GM03348 (cell line): ENCODE measurements around the gene SLCO3A1.

Experiments used
- DNase-seq: peaks from one replicate; pipeline ENCODE4 v3.0.0; 2012; ENCODE audit warnings: low spot score

Gene SLCO3A1

DNA sequence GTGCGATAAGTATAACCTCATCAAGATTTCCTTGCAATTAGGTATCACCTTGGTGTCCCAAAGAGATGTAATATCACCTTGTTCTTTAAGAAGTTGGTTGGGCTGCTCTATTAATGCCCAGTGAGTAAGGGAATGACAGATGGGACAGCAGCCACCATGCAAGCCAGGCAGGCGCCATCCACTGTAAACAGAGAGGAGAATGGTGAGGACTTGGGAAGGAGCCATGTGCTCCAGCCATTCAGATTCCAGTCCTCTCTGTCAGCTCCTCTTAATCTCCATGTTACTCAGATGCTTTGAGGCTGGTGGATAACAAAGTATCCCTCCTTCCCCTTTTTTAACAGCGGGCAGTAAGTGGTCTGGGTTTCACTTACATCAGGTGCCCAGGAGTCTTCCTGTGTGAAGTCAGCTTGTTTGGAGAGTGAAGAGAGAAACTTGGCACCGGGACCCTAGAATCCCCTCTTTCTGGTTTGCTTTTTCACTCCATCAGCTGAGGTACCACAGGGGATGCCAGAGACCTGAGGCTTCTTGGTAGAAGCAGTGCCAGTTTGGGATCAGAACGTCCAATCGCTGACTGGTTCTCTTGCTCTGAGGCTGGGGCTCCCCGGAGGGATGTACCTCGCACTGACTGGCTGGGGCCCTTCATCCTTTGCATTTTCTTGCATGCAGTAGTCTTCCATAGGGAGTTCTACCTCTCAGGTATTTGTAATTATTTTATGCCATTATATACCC is 29.5 kb downstream of the SLCO3A1 start:
- DNase-seq: no peak

DNA sequence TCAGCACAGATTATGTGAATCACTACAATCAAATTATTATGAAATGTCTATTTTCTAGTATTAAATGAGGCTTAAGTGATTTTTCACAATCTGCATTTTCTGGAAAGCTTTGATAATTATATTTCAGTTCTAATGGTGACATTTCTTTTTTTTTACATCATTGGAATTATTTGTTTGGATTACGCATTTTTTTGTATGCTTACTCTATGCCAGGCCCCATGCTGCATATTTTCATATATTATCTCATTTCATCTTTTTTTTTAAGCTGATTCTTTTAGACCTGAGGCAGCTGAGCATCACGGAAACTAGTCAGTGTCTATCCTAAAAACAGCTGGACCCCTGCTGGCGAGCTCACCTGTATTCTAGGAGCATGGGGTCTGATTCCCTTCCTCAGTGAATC is 31.1 kb downstream of the SLCO3A1 start:
- DNase-seq: no peak

DNA sequence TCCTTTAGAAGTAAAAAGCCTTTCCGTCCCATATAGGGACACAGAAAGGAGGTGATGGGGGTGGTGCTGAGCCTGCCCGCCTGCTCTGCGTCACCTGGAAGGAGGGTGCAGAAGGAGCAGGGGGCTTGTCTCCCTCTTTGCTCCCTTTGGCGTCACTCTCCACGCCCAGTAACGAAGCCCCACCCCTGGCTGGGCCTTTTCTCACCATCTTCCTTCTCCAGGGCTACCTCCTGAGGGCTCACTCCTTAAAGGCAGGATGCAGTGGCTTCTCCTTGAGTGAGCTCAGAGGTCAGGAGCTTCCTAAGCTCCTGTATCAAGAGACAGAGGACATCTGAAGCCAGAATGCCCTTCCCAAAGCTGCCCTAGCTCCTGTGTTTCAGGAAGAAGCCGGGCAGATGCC is 31.5 kb downstream of the SLCO3A1 start:
- no peak for DNase-seq

DNA sequence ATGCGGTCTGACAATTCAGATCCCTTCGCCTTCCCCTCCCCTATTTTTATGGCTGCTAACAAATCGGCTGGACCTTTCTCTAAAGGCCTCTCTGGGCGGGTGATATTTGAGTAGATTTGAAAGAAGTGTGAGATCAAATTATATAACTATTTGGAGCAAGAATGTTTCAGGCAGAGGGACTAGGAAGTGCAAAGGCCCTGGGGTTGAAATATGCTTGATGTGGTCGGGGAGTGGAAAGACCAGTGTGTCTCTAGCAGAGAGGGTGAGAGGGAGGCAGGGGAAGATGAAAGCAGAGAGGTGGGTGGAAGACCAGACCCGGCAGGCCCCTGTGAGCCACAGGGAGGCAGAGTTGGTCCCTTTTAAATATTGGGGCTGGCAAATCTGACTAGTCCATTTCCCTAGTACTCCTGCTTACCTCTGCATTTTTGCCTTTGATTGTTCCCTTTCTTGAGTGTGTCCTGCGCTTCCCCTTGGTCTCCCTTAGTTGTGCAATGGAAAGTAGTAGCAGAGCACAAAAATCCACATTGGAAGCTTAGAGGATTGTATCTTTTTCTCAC is 32.3 kb downstream of the SLCO3A1 start:
- no peak for DNase-seq

DNA sequence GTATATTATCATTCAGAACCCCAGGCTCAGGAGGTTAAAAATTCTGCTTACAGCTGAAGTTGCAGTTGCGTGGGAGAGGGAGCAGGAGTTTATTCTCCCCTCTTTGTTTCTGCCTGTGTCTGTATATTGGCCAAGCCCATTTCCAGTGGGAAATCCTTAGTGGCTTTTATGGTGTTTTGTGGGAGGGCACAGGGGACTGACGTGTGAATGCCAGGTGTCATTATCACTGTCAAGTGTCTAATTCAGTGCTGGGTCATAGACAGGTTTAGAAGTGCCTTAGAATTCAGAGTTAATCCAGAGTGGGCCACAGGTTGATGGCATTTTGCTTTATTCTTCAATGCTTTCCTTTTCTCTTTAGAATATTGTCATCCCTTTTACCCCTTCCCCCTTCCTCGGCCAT is 33.4 kb downstream of the SLCO3A1 start:
- no peak for DNase-seq

DNA sequence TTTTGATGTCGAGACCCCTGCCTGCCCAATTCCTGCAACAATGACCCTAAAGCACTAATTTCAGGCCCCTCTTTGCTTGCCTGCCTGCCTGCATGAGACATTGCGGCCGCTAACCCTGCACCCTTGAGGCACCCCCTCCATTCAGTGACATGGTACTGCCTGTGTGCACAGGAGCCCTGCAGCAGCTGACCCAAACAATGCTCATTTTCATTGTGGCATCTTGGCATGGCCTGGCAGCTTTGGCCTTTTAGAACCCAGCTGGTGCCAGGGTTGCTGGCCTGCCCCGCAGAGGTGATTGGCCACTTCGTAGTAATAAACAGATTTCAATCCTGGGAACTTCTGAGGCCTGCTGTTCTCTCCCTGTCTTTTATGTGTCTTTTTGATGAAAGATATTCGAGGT is 33.8 kb downstream of the SLCO3A1 start:
- no peak for DNase-seq

DNA sequence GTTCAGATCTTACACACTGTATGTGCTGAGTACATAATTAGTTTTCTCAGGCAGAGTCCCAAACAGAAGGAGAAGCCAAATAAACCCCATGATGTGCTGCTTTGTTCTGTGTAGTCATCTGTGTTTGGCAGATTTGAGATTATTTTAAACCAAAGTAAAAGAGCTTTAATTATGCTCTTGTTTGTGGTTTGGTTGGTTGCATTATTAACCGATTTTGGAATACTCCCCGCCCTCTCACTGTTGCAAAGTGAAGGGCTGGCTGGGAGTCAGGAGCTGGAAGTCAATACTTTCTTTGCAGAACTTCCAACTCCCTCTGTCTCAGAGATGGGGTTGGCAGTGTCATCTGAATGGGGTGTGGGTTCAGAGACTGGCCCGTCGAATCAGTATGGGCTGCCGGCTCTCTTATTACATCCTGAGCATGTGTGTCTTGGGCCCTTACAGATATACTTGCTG is 34.4 kb downstream of the SLCO3A1 start:
- DNase-seq: peak; percentile 21

DNA sequence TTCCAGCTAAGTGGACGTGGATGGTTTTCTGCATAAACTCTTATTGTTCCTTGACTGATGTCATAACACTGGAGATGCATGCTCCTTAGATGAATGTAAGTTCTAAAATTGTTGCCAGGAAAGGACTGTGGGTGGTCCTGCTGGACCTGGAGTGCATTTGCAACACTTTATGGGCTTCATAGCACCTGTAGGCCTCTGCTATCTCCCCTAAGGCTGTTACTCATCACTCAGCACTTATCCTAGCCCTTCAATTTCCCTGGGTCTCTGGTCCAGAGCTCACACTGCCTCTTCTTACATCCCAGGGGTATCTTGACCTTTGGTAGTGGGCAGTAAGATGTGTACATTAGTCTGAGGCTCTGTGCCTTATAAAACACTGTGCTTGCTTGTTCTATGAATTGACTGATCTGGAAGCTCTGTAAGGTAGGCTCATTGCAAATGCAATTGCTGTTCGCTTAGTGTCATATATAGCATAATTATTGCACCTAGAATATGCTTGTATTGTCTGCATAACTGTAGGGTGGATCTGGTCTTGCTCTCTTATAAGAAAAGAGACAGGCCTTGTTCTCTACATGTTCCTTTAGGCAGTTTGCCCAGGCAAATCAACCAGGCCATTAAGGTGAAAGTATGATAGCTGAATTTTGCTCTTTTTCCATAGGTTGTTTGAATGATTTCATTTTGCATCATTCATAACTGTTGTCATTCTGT is 35.8 kb downstream of the SLCO3A1 start:
- DNase-seq: no peak

DNA sequence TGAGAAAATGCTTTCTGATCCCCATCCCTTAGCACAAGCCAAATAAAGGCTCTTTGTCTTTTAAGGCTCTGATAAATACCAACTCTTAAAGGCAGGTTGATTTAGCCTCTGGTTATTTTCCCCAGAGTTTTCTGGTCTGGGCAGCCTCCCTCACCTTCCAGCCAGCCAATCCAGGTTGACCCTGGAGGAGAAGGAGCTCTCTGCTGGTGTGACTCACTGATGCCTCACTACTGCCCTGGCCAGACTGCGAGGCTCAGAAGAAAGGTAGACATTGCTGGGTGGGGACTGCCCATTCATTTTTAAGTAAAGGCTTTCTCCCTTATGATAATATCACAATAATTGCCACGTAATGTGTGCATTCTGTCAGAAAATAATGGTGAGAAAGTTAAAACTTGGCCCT is 37.1 kb downstream of the SLCO3A1 start:
- DNase-seq: peak; percentile 36

DNA sequence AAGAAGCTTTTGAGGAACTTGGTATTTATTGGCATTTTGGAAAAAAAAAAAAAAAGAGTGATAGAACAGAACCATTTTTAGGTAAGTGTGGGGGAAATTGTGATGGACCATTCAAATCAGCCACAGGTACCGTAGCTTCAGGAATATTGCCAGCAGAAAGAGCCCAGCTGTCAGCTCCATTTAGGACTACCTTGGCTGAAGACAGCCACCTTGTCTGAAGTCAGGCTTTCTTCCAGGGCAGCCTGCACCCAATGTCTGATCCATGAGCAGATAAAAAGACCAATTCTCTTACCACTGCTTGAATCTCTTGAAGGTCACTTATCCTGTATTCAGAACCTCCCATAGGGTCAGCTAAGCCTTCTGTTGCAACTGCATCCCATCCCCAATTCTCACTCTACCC is 37.6 kb downstream of the SLCO3A1 start:
- DNase-seq: no peak

DNA sequence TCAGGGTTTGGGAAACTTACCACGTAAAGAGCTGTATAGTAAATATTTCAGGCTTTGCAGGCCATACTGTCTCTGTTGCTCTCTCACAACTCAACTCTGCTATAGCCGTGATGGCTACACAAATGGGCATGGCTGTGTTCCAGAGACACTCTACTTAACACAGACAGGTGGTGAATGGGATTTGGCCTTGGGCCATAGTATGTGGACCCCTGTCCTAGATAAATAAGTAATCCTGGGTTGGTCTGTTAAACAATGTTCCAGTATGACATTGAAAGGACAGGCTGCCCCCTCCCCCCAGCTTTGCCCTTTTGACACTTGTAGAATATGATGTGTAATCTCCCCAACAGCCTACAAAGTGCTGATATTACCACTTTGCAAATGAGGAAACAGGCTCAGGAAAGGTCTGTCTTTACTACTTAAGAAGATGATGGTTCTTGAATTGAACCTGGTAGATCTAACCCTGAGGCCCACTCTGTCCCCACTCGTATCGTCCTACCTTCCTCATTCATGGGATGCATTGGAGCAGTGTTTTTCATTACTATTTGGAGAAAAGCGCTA is 38.4 kb downstream of the SLCO3A1 start:
- DNase-seq: no peak

DNA sequence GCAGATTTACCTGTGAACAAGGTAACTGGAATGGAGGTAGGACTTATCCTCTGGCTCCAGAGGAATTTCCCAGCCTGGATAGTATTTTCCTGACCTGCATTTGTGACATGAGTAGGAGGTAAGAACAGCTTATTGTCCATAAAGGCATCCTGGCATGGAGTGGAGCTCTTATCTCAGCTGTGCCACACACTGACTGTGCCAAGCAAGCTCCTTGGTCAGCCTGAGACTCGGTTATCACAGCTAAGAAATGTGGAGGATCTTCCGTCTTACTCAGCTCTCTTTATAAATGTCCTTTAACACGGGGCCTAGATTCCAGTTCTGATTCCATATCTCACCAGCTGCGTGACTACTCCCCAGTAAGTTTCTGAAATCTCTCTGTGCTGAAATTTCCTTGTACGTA is 38.9 kb downstream of the SLCO3A1 start:
- DNase-seq: no peak

DNA sequence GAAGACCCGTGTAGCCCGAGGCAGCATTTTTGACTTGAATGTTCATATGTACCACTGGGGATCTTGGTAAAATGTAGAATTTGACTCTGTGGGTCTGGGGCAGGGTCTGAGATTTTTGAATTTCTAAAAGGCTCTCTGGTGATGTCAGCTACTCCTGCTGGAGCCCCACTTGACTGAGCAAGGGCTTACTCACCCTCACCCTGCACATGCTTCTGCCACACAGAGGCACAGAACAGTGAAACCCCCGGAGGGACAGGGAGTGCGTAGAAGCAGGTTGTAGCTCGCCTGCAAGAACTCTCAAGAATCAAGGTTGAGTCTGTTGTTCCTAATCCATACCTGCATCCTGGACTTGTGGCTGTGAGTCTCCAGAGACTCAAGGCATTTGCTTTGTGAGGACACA is 41.1 kb downstream of the SLCO3A1 start:
- DNase-seq: no peak

DNA sequence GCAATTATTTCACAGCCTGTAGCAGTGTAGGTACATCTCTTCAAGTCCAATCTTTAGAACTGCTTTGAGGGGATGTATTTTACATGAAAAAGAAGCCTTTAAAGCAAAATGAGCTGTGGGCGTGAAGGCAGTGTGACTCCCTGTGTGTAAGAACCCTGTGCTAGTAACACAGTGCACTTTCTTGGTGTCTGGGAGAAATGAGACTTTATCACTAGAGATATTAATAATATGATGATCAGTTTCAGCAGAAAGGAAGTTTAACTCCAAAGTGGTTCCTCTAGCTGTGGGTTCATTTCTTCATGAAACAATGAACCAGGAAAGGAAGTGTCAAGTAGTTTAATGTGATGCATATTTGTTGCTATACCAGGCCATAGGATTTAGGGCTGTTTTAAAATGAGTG is 41.5 kb downstream of the SLCO3A1 start:
- DNase-seq: no peak

DNA sequence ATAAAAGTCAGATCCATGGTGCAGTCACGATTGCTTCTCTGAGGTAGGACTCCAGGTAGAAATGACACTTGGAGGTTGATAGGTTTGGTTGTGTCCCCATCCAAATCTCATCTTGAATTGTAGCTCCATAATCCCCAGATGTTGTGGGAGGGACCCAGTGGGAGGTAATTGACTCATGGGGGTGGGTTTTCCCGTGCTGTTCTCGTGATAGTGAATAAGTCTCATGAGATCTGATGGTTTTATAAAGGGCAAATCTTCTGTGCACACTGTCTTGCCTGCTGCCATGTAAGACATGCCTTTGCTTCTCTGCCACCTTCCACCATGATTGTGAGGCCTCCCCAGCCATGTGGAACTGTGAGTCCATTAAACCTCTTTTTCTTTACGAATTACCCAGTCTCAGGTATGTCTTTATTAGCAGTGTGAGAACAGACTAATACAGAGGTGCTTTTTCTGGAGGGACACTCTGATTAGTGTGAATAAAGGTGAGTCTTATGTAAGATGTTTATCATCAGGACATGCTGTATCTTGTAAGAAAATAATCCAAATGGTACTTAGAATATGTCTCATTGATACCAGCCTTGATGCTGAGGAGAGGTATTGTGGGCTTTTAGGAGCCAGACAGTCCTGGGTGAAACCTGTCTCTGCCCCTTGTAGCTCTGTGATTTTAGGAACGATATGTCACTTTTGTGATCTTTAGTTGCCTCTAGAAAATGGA is 43.0 kb downstream of the SLCO3A1 start:
- no peak for DNase-seq

DNA sequence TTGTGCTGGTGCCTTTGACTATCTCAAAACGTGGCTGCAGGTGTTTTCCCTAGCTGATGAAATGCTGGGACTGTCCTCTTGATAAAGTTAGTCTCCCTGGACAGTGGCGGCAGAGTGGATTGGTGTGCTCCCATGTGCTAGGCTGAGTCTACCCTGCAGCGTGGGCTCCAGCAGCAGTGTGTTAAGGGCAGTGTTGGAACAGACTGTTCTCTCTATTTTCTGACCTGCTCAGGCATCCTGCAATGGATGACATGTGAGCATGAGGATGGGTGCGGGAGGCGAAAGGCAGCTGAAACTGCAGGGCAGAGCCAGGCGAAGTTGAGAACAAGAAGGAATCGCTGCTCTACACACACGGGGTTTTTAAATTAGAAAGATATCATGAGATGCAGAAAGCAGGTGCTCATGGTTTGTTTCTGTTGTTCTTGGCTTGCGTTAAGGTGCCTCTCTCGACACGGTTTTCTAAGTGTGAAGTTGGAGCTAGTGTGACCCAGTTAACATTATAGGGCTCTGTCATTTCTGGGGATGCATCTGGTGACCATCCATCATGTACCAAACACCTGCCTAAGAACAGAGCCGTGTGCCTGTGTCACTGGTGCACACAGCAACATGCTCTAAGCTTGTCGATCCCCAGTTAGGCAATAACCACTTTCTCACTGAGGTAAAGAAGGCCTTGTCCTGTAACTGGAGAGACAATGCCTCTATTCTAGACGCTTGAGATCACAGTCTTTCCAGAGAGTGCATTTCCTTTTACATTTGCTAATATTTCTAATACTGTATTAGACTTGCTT is 44.3 kb downstream of the SLCO3A1 start:
- no peak for DNase-seq

DNA sequence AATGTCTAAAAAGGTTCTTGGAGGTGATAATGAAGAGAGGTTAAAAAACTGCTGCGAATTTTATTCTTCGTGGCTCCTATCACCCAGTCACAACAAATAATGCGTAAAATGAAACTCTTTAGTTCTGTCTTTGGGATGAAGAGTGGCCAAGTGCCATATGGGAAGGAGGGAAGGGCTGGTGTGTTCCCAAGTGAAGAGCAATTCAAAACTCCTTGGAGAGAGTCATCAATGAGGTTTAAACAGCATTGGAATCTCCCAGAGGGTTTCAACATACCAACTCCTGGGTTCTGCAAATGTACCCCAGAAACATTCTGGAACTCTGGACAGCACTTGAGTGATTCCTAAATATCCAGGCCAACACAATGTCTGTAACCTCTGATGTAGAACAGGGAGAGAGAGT is 45.3 kb downstream of the SLCO3A1 start:
- DNase-seq: no peak

DNA sequence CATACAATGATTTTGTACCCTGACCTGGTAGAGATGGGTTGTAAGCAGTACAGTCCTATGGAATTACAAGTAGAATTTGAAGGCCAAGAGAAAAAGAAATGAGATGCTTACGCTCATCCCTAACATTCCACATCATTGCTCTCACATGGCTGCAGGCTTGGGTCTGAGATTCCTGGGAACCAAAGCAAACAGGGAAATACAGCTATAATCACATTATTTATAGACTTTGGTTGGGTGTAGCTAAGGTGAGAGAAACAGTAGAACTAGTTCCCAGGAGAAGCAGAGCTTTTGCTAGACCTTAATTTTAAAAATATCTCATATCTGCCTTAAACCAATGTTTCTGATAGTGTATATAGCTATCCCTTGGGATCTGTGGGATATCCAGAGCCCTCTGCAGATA is 51.4 kb downstream of the SLCO3A1 start:
- DNase-seq: no peak

DNA sequence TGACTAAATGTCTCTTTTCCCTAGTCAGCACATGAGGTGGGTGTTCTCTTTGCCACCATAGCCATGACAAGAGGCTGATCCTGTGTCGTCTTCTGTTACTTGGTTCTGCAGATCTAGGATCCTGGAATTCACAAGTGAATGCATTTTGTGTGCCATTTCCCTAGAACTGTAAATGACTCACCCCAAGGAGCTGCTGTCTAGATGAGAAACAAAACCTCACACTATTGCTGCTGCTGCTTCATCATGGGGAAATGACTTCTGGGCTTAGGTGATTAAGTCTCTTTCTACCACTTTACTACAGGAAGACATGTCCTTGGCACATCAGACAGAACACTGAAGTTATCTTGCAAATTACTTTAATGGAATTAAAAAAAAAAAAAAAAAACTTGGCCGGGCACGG is 54.9 kb downstream of the SLCO3A1 start:
- peak; percentile 62 for DNase-seq

DNA sequence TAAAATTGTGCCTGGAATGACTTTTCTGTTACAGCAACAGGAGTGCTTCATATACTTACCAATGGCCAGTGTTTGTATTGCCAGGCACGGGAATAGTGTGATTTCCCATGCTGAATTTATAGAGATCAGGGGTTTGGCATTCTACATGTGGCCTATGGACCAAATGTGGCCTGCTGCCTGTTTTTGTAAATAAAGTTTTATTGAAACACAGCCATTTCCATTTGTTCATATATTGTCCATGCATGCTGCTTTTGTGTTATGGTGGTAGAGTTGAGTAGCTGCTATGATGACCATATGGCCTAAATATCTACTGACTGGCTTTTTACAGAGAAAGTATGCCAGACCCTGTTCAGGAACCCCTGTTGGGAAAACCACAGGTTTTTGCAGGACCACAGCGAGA is 55.6 kb downstream of the SLCO3A1 start:
- no peak for DNase-seq

DNA sequence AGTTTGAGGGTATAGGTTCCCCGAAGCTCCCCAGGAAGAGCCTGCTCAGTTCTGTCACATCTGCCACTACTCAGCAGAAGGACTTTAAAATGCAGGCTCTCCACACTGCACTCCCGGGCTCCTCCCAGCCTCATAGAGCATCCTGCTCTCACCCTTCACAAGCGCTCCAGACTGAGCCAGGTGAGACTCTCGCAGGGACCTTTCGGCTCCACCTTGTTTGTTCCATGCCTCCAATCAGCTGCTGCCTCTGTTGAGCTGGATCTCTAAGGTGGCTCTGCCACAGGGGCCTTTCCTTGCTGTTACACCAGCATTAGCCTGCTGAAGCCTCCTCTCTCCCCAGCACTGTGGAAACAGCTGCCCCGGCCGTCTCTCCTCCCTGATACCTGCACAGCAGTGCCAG is 56.1 kb downstream of the SLCO3A1 start:
- DNase-seq: no peak

DNA sequence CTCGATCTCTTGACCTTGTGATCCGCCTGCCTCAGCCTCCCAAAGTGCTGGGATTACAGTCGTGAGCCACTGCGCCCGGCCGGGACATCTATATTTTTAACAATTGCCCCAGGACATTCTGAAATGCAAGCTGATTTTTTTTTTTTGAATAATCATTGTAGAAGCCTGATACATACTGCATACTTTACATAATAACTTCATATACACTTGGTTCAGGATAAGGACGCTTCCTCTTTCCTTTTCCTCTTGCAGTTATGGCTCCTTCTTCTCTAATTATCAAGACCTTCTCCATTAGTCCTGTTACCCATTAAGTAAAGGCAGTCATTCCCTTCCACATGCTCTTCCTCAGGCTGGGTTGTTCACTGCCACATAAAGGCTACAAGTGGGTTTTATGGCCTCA is 58.3 kb downstream of the SLCO3A1 start:
- DNase-seq: no peak
